Upper lobe of left lung (tissue), 4 donors: ENCODE measurements around the gene SAMD4B.

Source experiments
- CTCF ChIP-seq, 6 experiments: fragments of 450-650 bp in 4 of 6; fragments of 200-600 bp in 2 of 6; sonication (generic) in 2 of 6; IDR thresholded peaks; one replicate each; pipeline ENCODE4 v1.5.1; 2016 to 2019; ENCODE audit warnings: antibody characterized with exemption in 6 of 6
- EP300 ChIP-seq, 4 donors: sonication (generic); formaldehyde crosslinking; IDR thresholded peaks; one replicate each; pipeline ENCODE4 v1.5.1; 2017; ENCODE audit warnings: antibody characterized with exemption in 4 of 4, control low read depth in 2 of 4
- POLR2A ChIP-seq, 4 donors: fragments of 450-650 bp; IDR thresholded peaks; one replicate each; pipeline ENCODE4 v1.5.1; 2016 to 2017; ENCODE audit warnings: antibody characterized with exemption in 4 of 4, mild to moderate bottlenecking in 2 of 4
- POLR2AphosphoS5 ChIP-seq, 2 donors: sonication (generic); formaldehyde crosslinking; IDR thresholded peaks; one replicate each; pipeline ENCODE4 v1.5.1; 2017; ENCODE audit warnings: antibody characterized with exemption in 2 of 2

- no peak for TF ChIP-seq POLR2A (IDR thresholded peaks at IDR 0.05)
- no peak for TF ChIP-seq CTCF (IDR thresholded peaks at IDR 0.05)
- TF ChIP-seq POLR2AphosphoS5 (IDR thresholded peaks at IDR 0.05) = no peak
- TF ChIP-seq EP300 (IDR thresholded peaks at IDR 0.05) = no peak
Observed at GRCh38 chr19:39308531-39309304, 33.5 kb upstream of the SAMD4B start.
